Neural cell (in vitro differentiated cells): ENCODE data around the gene ETV3. TPM values are rescaled to one million over a fixed set of nuclear protein-coding genes. Genes with fewer than 3 reads are reported as not detected.

Source experiments
- H2AFZ ChIP-seq: fragments of 200-600, 300-800 bp; sonication (generic), shearing (Covaris generic); 2 replicates; pipeline ENCODE4 v1.6.0; 2014; ENCODE audit warnings: low read depth, mild to moderate bottlenecking, antibody characterized with exemption, low read length, moderate library complexity
- H3F3A ChIP-seq: fragments of 200-600 bp; shearing (Covaris generic); 2 replicates; pipeline ENCODE4 v1.6.1; 2016; ENCODE audit warnings: mild to moderate bottlenecking, moderate library complexity, mixed read lengths, antibody characterized with exemption, low read length; ENCODE audit not compliant: insufficient read depth, poor library complexity, severe bottlenecking
- H3K27ac ChIP-seq: fragments of 200-600, 300-800 bp; sonication (generic), shearing (Covaris generic); 2 replicates; pipeline ENCODE4 v1.5.1; 2014; ENCODE audit warnings: mild to moderate bottlenecking, low read length, moderate library complexity
- H3K27me3 ChIP-seq: fragments of 300-800, 200-600 bp; sonication (generic), shearing (Covaris generic); 2 replicates; pipeline ENCODE4 v1.6.0; 2014; ENCODE audit warnings: mild to moderate bottlenecking, low read depth, low read length, moderate library complexity; ENCODE audit not compliant: insufficient read depth
- H3K36me3 ChIP-seq: fragments of 300-800, 200-600 bp; sonication (generic), shearing (Covaris generic); 2 replicates; pipeline ENCODE4 v1.5.1; 2014; ENCODE audit warnings: mild to moderate bottlenecking, antibody characterized with exemption, low read length, moderate library complexity; ENCODE audit not compliant: insufficient read depth
- H3K4me2 ChIP-seq: fragments of 300-800, 200-600 bp; sonication (generic), shearing (Covaris generic); 2 replicates; pipeline ENCODE4 v1.6.0; 2014; ENCODE audit warnings: mild to moderate bottlenecking, low read length
- H3K4me3 ChIP-seq: fragments of 300-800, 200-600 bp; sonication (generic), shearing (Covaris generic); 2 replicates; pipeline ENCODE4 v1.5.1; 2014; ENCODE audit warnings: mild to moderate bottlenecking, low read length, moderate library complexity
- H3K79me2 ChIP-seq: fragments of 200-600 bp; shearing (Covaris generic); replicated peaks from 2 replicates; pipeline ENCODE4 v1.6.0; 2014; ENCODE audit warnings: mild to moderate bottlenecking, low read length, moderate library complexity; ENCODE audit not compliant: insufficient read depth
- H3K9ac ChIP-seq: fragments of 300-800, 200-600 bp; sonication (generic), shearing (Covaris generic); 2 replicates; pipeline ENCODE4 v1.6.1; 2016; ENCODE audit warnings: mild to moderate bottlenecking, low read length, mixed read lengths
- H3K9me2 ChIP-seq: fragments of 200-600 bp; shearing (Covaris generic); 2 replicates; pipeline ENCODE4 v1.6.1; 2016; ENCODE audit warnings: mild to moderate bottlenecking, low read length, mixed read lengths; ENCODE audit not compliant: insufficient read depth
- H3K9me3 ChIP-seq: fragments of 200-600, 300-800 bp; sonication (generic), shearing (Covaris generic); 2 replicates; pipeline ENCODE4 v1.6.1; 2016; ENCODE audit warnings: mild to moderate bottlenecking, mixed run types, low read length, moderate library complexity, mixed read lengths
- H4K20me1 ChIP-seq: fragments of 200-600 bp; shearing (Covaris generic); 2 replicates; pipeline ENCODE4 v1.6.1; 2016; ENCODE audit warnings: mild to moderate bottlenecking, mixed run types; ENCODE audit not compliant: insufficient read depth
- EP300 ChIP-seq: fragments of 450-650 bp; conservative IDR thresholded peaks from 2 replicates; pipeline ENCODE4 v1.6.1; 2014; ENCODE audit warnings: antibody characterized with exemption, mild to moderate bottlenecking, moderate library complexity; ENCODE audit not compliant: poor library complexity, severe bottlenecking
- EZH2 ChIP-seq: fragments of 200-600, 300-800 bp; shearing (Covaris generic), sonication (generic); IDR thresholded peaks from 2 replicates; pipeline ENCODE4 v1.6.1; 2014; ENCODE audit warnings: antibody characterized with exemption, low read length, borderline replicate concordance, mild to moderate bottlenecking; ENCODE audit not compliant: insufficient read depth, poor library complexity, severe bottlenecking
- MXI1 ChIP-seq: fragments of 450-650 bp; conservative IDR thresholded peaks from 2 replicates; pipeline ENCODE4 v1.6.1; 2014; ENCODE audit warnings: antibody characterized with exemption, mild to moderate bottlenecking; ENCODE audit not compliant: poor library complexity, severe bottlenecking
- POLR2AphosphoS5 ChIP-seq: IDR thresholded peaks from 2 replicates; pipeline ENCODE4 v1.6.1; 2012
- RAD21 ChIP-seq: fragments of 450-650 bp; conservative IDR thresholded peaks from 2 replicates; pipeline ENCODE4 v1.6.1; 2014; ENCODE audit warnings: antibody characterized with exemption, mild to moderate bottlenecking, moderate library complexity
- REST ChIP-seq: IDR thresholded peaks from 2 replicates; pipeline ENCODE4 v1.6.1; 2012; ENCODE audit warnings: borderline replicate concordance
- SMC3 ChIP-seq: fragments of 450-650 bp; conservative IDR thresholded peaks from 2 replicates; pipeline ENCODE4 v1.6.1; 2014; ENCODE audit warnings: antibody characterized with exemption, mild to moderate bottlenecking, moderate library complexity; ENCODE audit not compliant: poor library complexity
- TAF1 ChIP-seq: IDR thresholded peaks from 2 replicates; pipeline ENCODE4 v1.6.1; 2012; ENCODE audit warnings: low read depth
- polyA plus RNA-seq: library from polyadenylated mRNA; depleted of rRNA; stranded (reverse); fragments of >200 nt; gene quantifications from 2 replicates; pipeline ENCODE4 v1.2.3, GENCODE V29; 2014
- TF ChIP-seq, protein P1 (sequence below): fragments of 450-650 bp; IDR thresholded peaks from 2 replicates; pipeline ENCODE4 v1.5.1; 2014; ENCODE audit warnings: antibody characterized with exemption, mild to moderate bottlenecking, moderate library complexity; ENCODE audit not compliant: poor library complexity, severe bottlenecking

The ETV3 gene
- polyA plus RNA-seq, 1 donor from 2014 or later, result 9.9 TPM

DNA sequence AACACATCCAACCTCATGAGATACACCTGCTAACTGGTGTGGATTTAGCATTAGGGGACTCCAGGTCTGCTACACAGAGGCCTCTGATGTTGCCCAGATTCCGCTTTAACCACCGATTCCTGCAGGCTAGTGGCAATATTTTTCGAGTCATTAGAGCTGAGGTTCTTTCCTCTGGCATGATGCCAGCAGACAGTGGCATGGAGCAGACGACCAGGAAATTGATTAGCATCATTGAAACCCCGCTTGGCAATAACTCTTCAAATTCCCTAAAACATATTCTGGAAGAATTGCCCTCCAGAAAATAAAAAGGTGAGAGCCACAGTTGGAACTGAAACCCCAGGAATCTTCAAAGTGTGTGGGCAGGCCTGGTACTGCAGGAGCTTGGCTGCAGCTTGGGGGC is 28.4 kb upstream of the ETV3 start:
- no peaks in the 10 kb centered on the region for H3F3A ChIP-seq

DNA sequence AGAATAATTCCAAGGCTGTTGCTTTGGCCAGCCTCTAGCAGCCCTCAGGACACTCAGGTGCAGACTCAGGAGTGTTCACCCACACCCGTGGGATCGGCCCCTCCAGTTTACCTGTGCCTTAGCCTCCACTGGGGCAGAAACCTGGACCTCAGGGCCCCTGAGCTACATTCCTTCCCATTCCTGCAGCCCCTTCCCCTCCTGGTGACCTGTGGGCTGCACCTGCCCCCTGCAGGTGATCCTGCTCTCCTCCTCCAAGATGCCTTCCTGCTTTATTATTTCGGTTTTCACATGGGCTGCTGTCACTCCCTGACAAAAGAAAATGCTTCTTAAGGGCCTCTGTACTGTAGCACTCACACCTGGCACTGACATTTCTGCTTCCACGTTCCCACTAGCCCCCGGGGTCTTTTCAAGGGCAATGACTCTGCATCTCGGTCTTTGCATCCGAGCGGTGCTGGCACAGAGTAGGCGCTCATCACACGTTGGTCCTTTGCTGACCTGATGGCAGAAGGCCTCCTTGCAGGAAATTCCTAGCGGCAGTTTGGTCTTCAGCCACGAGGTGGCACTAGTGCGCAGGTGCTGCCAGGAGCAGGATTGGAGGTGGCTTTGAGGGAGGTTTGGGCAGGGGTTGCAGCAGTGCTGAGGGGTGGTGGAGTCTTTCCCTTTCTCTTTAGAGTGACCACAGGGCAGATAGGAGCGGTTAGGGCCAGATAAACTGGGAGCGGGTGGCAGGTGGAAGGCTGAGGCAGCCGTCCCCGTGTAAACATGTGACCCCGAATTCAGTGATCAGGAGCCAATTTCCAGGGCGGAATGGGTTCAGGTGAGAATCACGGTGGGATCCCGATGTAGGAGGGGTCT is 25.3 kb upstream of the ETV3 start:
- Histone ChIP-seq H4K20me1 (no peaks in the 10 kb centered on the region), H2AFZ (no peak overlapping the region), H3K9me2 (no peaks in the 10 kb centered on the region), H3F3A (no peaks in the 10 kb centered on the region), H3K79me2 (no peaks in the 10 kb centered on the region), H3K27me3 (no peaks in the 10 kb centered on the region), H3K36me3 (no peaks in the 10 kb centered on the region), H3K4me2 (no peak overlapping the region), H3K9me3 (no peaks in the 10 kb centered on the region), H3K9ac (no peak overlapping the region), H3K27ac (no peak overlapping the region), H3K4me3 (no peak overlapping the region)
- TF ChIP-seq, protein P1, sequence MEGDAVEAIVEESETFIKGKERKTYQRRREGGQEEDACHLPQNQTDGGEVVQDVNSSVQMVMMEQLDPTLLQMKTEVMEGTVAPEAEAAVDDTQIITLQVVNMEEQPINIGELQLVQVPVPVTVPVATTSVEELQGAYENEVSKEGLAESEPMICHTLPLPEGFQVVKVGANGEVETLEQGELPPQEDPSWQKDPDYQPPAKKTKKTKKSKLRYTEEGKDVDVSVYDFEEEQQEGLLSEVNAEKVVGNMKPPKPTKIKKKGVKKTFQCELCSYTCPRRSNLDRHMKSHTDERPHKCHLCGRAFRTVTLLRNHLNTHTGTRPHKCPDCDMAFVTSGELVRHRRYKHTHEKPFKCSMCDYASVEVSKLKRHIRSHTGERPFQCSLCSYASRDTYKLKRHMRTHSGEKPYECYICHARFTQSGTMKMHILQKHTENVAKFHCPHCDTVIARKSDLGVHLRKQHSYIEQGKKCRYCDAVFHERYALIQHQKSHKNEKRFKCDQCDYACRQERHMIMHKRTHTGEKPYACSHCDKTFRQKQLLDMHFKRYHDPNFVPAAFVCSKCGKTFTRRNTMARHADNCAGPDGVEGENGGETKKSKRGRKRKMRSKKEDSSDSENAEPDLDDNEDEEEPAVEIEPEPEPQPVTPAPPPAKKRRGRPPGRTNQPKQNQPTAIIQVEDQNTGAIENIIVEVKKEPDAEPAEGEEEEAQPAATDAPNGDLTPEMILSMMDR, result peak; percentile 89
- TF ChIP-seq EP300 (no peak), SMC3 (peak; percentile 83), RAD21 (peak; percentile 72)

More for the DNA sequence above, 28.4 kb upstream of the ETV3 start:
- no peaks in the 10 kb centered on the region for H3K9me3 ChIP-seq
- TF ChIP-seq POLR2AphosphoS5 (no peak), EZH2 (no peak), MXI1 (no peak), TAF1 (no peak), RAD21 (no peak), REST (no peak), SMC3 (no peak), EP300 (no peak)
- TF ChIP-seq, protein P1, result no peak
- H3K9ac ChIP-seq, result no peak overlapping the region
- no peak overlapping the region for H3K4me2 ChIP-seq
- H2AFZ ChIP-seq, result no peak overlapping the region
- no peak overlapping the region for H3K27ac ChIP-seq
- no peaks in the 10 kb centered on the region for H3K27me3 ChIP-seq
- no peaks in the 10 kb centered on the region for H3K36me3 ChIP-seq
- no peaks in the 10 kb centered on the region for H4K20me1 ChIP-seq
- H3K4me3 ChIP-seq, result no peak overlapping the region
- H3K9me2 ChIP-seq, result no peaks in the 10 kb centered on the region
- no peaks in the 10 kb centered on the region for H3K79me2 ChIP-seq
